H9 (cell line): ENCODE data around the gene FBXL7. TPM values are rescaled to one million over a fixed set of nuclear protein-coding genes. Genes with fewer than 3 reads are reported as not detected.

Source experiments
- DNase-seq: peaks from one replicate; pipeline ENCODE4 v3.0.0-alpha.2; 2017
- H2AFZ ChIP-seq: one replicate; pipeline ENCODE4 v1.6.1; 2013; ENCODE audit warnings: mild to moderate bottlenecking, low read length, control low read depth, moderate library complexity
- H2AK5ac ChIP-seq: 2 replicates; pipeline ENCODE4 v1.6.1; 2013; ENCODE audit warnings: low read length, control low read depth, mixed read lengths; ENCODE audit not compliant: insufficient read length
- H2BK120ac ChIP-seq: one replicate; pipeline ENCODE4 v1.6.1; 2013; ENCODE audit warnings: low read depth, mild to moderate bottlenecking, low read length, control low read depth, inconsistent platforms; ENCODE audit not compliant: poor library complexity, severe bottlenecking
- H2BK12ac ChIP-seq: 2 replicates; pipeline ENCODE4 v1.6.1; 2013; ENCODE audit warnings: low read length, control low read depth, mixed read lengths, low read depth; ENCODE audit not compliant: insufficient read length
- H2BK15ac ChIP-seq: 2 replicates; pipeline ENCODE4 v1.6.1; 2013; ENCODE audit warnings: low read depth, low read length, control low read depth
- H2BK20ac ChIP-seq: one replicate; pipeline ENCODE4 v1.6.1; 2013; ENCODE audit warnings: low read depth, mild to moderate bottlenecking, low read length, control low read depth, inconsistent platforms; ENCODE audit not compliant: poor library complexity, severe bottlenecking
- H2BK5ac ChIP-seq: 2 replicates; pipeline ENCODE4 v1.6.1; 2013; ENCODE audit warnings: low read length, control low read depth, mixed read lengths; ENCODE audit not compliant: insufficient read length
- H3K14ac ChIP-seq: 2 replicates; pipeline ENCODE4 v1.6.1; 2013; ENCODE audit warnings: low read length, control low read depth; ENCODE audit not compliant: insufficient read depth
- H3K18ac ChIP-seq: 2 replicates; pipeline ENCODE4 v1.6.1; 2013; ENCODE audit warnings: low read depth, mild to moderate bottlenecking, mixed read lengths, low read length, control low read depth; ENCODE audit not compliant: insufficient read length
- H3K23ac ChIP-seq: 2 replicates; pipeline ENCODE4 v1.6.1; 2013; ENCODE audit warnings: low read length, control low read depth, mixed read lengths, low read depth; ENCODE audit not compliant: insufficient read length
- H3K23me2 ChIP-seq: 2 replicates; pipeline ENCODE4 v1.6.1; 2013; ENCODE audit warnings: low read depth, mild to moderate bottlenecking, mixed read lengths, low read length, control low read depth; ENCODE audit not compliant: insufficient read length, poor library complexity, severe bottlenecking
- H3K27ac ChIP-seq: 2 replicates; pipeline ENCODE4 v1.5.1; 2013; ENCODE audit warnings: low read length, control low read depth, mixed read lengths, low read depth; ENCODE audit not compliant: insufficient read length
- H3K27me3 ChIP-seq: 2 replicates; pipeline ENCODE4 v1.6.1; 2013; ENCODE audit warnings: low read length, control low read depth, inconsistent platforms; ENCODE audit not compliant: insufficient read depth
- H3K4ac ChIP-seq: 2 replicates; pipeline ENCODE4 v1.6.1; 2013; ENCODE audit warnings: low read depth, mild to moderate bottlenecking, control low read depth, inconsistent platforms, low read length, moderate library complexity
- H3K4me1 ChIP-seq: 2 replicates; pipeline ENCODE4 v1.6.1; 2013; ENCODE audit warnings: low read length, control low read depth, inconsistent platforms; ENCODE audit not compliant: insufficient read depth
- H3K4me2 ChIP-seq: 2 replicates; pipeline ENCODE4 v1.6.1; 2013; ENCODE audit warnings: low read length, control low read depth, mixed read lengths; ENCODE audit not compliant: insufficient read length, insufficient read depth
- H3K56ac ChIP-seq: 2 replicates; pipeline ENCODE4 v1.6.1; 2013; ENCODE audit warnings: low read depth, mild to moderate bottlenecking, mixed read lengths, low read length, control low read depth; ENCODE audit not compliant: insufficient read length
- H3K79me1 ChIP-seq: 2 replicates; pipeline ENCODE4 v1.6.1; 2013; ENCODE audit warnings: low read depth, mild to moderate bottlenecking, moderate library complexity, low read length, control low read depth, inconsistent platforms; ENCODE audit not compliant: insufficient read depth, poor library complexity, severe bottlenecking
- H3K79me2 ChIP-seq: 2 replicates; pipeline ENCODE4 v1.6.1; 2013; ENCODE audit warnings: low read length, control low read depth, inconsistent platforms; ENCODE audit not compliant: insufficient read depth
- H3K9ac ChIP-seq: 2 replicates; pipeline ENCODE4 v1.6.1; 2013; ENCODE audit warnings: low read length, control low read depth, mixed read lengths; ENCODE audit not compliant: insufficient read length; ENCODE audit errors: extremely low read depth
- H3K9me3 ChIP-seq: one replicate; pipeline ENCODE4 v1.6.1; 2013; ENCODE audit warnings: low read depth, low read length, inconsistent platforms; ENCODE audit not compliant: control insufficient read depth
- H3T11ph ChIP-seq: one replicate; pipeline ENCODE4 v1.6.1; 2013; ENCODE audit warnings: mild to moderate bottlenecking, low read length, control low read depth, inconsistent platforms
- H4K20me1 ChIP-seq: one replicate; pipeline ENCODE4 v1.6.1; 2013; ENCODE audit not compliant: control insufficient read depth, insufficient read length, insufficient read depth
- H4K5ac ChIP-seq: 2 replicates; pipeline ENCODE4 v1.6.1; 2013; ENCODE audit warnings: low read depth, mild to moderate bottlenecking, mixed read lengths, low read length, control low read depth; ENCODE audit not compliant: insufficient read length
- H4K8ac ChIP-seq: replicated peaks from 2 replicates; pipeline ENCODE4 v1.6.1; 2013; ENCODE audit warnings: low read length, control low read depth, mixed read lengths, low read depth; ENCODE audit not compliant: insufficient read length
- H4K91ac ChIP-seq: 2 replicates; pipeline ENCODE4 v1.6.1; 2013; ENCODE audit warnings: low read depth, mild to moderate bottlenecking, moderate library complexity, mixed read lengths, low read length, control low read depth; ENCODE audit not compliant: insufficient read length
- H3K27ac Mint-ChIP-seq, 3 experiments: 2 replicates in 2 of 3; 3 replicates in 1 of 3; pipeline ENCODE4 v1.8.0; 2020 to 2021; ENCODE audit warnings: mixed read lengths in 3 of 3, mild to moderate bottlenecking in 1 of 3, moderate library complexity in 1 of 3
- H3K27me3 Mint-ChIP-seq: 2 replicates; pipeline ENCODE4 v1.8.0; 2021; ENCODE audit warnings: low read depth, mild to moderate bottlenecking, moderate library complexity, mixed read lengths
- H3K36me3 Mint-ChIP-seq, 3 experiments: 2 replicates in 2 of 3; 3 replicates in 1 of 3; pipeline ENCODE4 v1.8.0; 2020 to 2021; ENCODE audit warnings: low read depth in 3 of 3, mixed read lengths in 3 of 3; ENCODE audit not compliant: insufficient read depth in 1 of 3
- H3K4me1 Mint-ChIP-seq, 2 experiments: 2 replicates each; pipeline ENCODE4 v1.8.0; 2020; ENCODE audit warnings: mixed read lengths in 2 of 2
- H3K4me3 Mint-ChIP-seq, 2 experiments: 2 replicates in 1 of 2; 3 replicates in 1 of 2; pipeline ENCODE4 v1.8.0; 2020 to 2021; ENCODE audit warnings: mild to moderate bottlenecking in 2 of 2, mixed read lengths in 2 of 2, moderate library complexity in 1 of 2
- H3K9me3 Mint-ChIP-seq, 2 experiments: 2 replicates in 1 of 2; 3 replicates in 1 of 2; pipeline ENCODE4 v1.8.0; 2020; ENCODE audit warnings: mild to moderate bottlenecking in 2 of 2, mixed read lengths in 2 of 2, moderate library complexity in 1 of 2
- CTCF ChIP-seq: fragments of 200-600 bp; sonication (generic); conservative IDR thresholded peaks from 3 replicates; pipeline ENCODE4 v1.8.0; 2021; ENCODE audit warnings: antibody characterized with exemption, mild to moderate bottlenecking
- WGBS: extraction: QIAGEN DNeasy Blood & Tissue Kit; methylation state at CpG from one replicate; pipeline ENCODE4 v1.1.7; 2013; ENCODE audit warnings: missing lambda C conversion rate, low lambda C conversion rate, mixed read lengths; ENCODE audit not compliant: insufficient read length; ENCODE audit errors: extremely low coverage; 5-methylcytosine and 5-hydroxymethylcytosine counted together
- total RNA-seq: library from RNA; stranded (reverse); gene quantifications from 2 replicates; pipeline ENCODE4 v1.2.1, GENCODE V29; 2021

FBXL7 gene
- total RNA-seq, 1 experiment from 2014 or later: 14.6 TPM

- H3K27me3 Mint-ChIP-seq: no peaks in the 10 kb centered on the region
- Histone ChIP-seq H3K14ac (no peak overlapping the region), H3K4ac (no peak overlapping the region), H3K9ac (no peak overlapping the region), H3K27me3 (no peaks in the 10 kb centered on the region), H3K4me2 (no peak overlapping the region), H3K23ac (no peak overlapping the region), H3K9me3 (no peaks in the 10 kb centered on the region), H4K8ac (no peak overlapping the region), H3K56ac (no peak overlapping the region), H2BK15ac (no peak overlapping the region), H2BK20ac (no peak overlapping the region), H3T11ph (no peak overlapping the region), H2BK12ac (no peak overlapping the region), H3K4me1 (no peaks in the 10 kb centered on the region), H3K79me2 (peaks cover 3% of the 10 kb centered on the region; the same call in 1 of the 2 replicates), H3K18ac (no peak overlapping the region), H4K91ac (no peak overlapping the region), H4K20me1 (no peaks in the 10 kb centered on the region), H3K23me2 (no peaks in the 10 kb centered on the region), H3K79me1 (peaks cover 2% of the 10 kb centered on the region), H4K5ac (no peak overlapping the region), H3K27ac (no peak overlapping the region), H2AFZ (no peak overlapping the region), H2BK120ac (no peak overlapping the region), H2BK5ac (no peak overlapping the region), H2AK5ac (no peak overlapping the region)
- no peak overlapping the region; a peak in 1 of 7 replicates for H3K27ac Mint-ChIP-seq
- no peak for TF ChIP-seq CTCF
- no CpG with 5 or more reads among the region's 3 CpGs for WGBS
- H3K4me1 Mint-ChIP-seq: peaks cover 26 to 27% of the 10 kb centered on the region in 2 experiments
- no peaks in the 10 kb centered on the region for H3K9me3 Mint-ChIP-seq
- H3K4me3 Mint-ChIP-seq: no peak overlapping the region
- DNase-seq: no peak
- H3K36me3 Mint-ChIP-seq: no peaks in the 10 kb centered on the region
Measured at GRCh38 chr5:15574806-15575325, 74.9 kb downstream of the FBXL7 start.
